ENCODE data around the gene ABCC4.

DNA sequence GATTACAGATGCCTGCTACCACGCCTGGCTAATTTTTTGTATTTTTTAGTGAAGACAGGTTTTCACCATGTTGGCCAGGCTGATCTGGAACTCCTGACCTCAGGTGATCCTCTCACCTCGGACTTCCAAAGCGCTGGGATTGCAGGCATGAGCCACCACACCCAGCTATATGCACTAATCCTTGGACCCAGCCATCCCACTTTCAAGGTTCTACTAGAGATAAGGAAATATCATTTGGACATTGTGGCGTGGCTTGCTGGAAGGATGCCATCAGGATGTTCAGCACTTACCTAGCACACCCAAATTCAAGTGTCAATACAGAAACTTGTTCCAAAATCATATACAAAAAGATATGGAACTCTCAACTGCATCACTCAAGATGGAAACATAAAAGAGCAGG is 136.4 kb downstream of the ABCC4 start:
- TF ChIP-seq CTCF (IDR thresholded peaks at IDR 0.05; ENCODE audit: low read depth, low read length, missing input control): no peak
- TF ChIP-seq, protein P1, sequence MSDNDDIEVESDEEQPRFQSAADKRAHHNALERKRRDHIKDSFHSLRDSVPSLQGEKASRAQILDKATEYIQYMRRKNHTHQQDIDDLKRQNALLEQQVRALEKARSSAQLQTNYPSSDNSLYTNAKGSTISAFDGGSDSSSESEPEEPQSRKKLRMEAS (IDR thresholded peaks at IDR 0.05): no peak
- no peak for TF ChIP-seq SP1 (IDR thresholded peaks at IDR 0.05)
- TF ChIP-seq TAF1 (conservative IDR thresholded peaks at IDR 0.05): no peak
- no peak for TF ChIP-seq EGR1 (IDR thresholded peaks at IDR 0.05; ENCODE audit: low read depth in 2 of 2)
- TF ChIP-seq RAD21 (IDR thresholded peaks at IDR 0.05): no peak
